A673 (cell line): ENCODE data around the gene PIGN. TPM values are rescaled to one million over a fixed set of nuclear protein-coding genes. Genes with fewer than 3 reads are reported as not detected.

Source experiments
- BruUV-seq: library from RNA; stranded (reverse); fragments of 400-500 nt; replicated peaks from 2 replicates; lab custom pipeline; 2021; lab: Mats Ljungman, UMichigan
- CTCF ChIA-PET: fragments of 300-600 bp; sonication (Branson Sonifier 250); formaldehyde crosslinking; loops from one replicate; lab custom pipeline; 2022; ENCODE audit warnings: antibody characterized with exemption; lab: Charles Lee
- POLR2A ChIA-PET: fragments of 300-600 bp; sonication (Branson Sonifier 250); formaldehyde crosslinking; loops from one replicate; lab custom pipeline; 2022; ENCODE audit warnings: antibody characterized with exemption; ENCODE audit not compliant: low non-redundant PET; lab: Charles Lee
- DNase-seq: peaks from one replicate; pipeline ENCODE4 v3.0.0-alpha.2; 2015; ENCODE audit warnings: low spot score
- H3K27ac ChIP-seq: fragments of 200-600 bp; sonication (generic); 2 replicates; pipeline ENCODE4 v1.5.1; 2016; ENCODE audit warnings: mixed run types, low read depth, mild to moderate bottlenecking, mixed read lengths, antibody characterized with exemption, low read length; ENCODE audit not compliant: poor library complexity, severe bottlenecking
- H3K27me3 ChIP-seq: fragments of 200-600 bp; sonication (generic); replicated peaks from 2 replicates; pipeline ENCODE4 v1.6.1; 2017; ENCODE audit warnings: mixed run types, low read depth, mild to moderate bottlenecking, mixed read lengths, antibody characterized with exemption, low read length; ENCODE audit not compliant: insufficient read depth, poor library complexity
- H3K36me3 ChIP-seq: fragments of 200-600 bp; sonication (generic); 2 replicates; pipeline ENCODE4 v1.6.1; 2016; ENCODE audit warnings: mixed run types, mild to moderate bottlenecking, mixed read lengths, antibody characterized with exemption, low read length; ENCODE audit not compliant: insufficient read depth, poor library complexity, severe bottlenecking
- H3K4me1 ChIP-seq: fragments of 200-600 bp; sonication (generic); 2 replicates; pipeline ENCODE4 v1.6.1; 2017; ENCODE audit warnings: mixed run types, mild to moderate bottlenecking, mixed read lengths, antibody characterized with exemption, low read length; ENCODE audit not compliant: insufficient read depth, poor library complexity, severe bottlenecking
- H3K4me3 ChIP-seq: fragments of 200-600 bp; sonication (generic); 2 replicates; pipeline ENCODE4 v1.5.1; 2016; ENCODE audit warnings: low read depth, mixed run types, mild to moderate bottlenecking, mixed read lengths, low read length; ENCODE audit not compliant: poor library complexity, severe bottlenecking
- H3K9me3 ChIP-seq: fragments of 200-600 bp; sonication (generic); 2 replicates; pipeline ENCODE4 v1.6.1; 2016; ENCODE audit warnings: mixed run types, low read depth, mild to moderate bottlenecking, mixed read lengths, antibody characterized with exemption, low read length; ENCODE audit not compliant: poor library complexity, severe bottlenecking
- CTCF ChIP-seq: fragments of 300-800, 200-600 bp; sonication (generic); conservative IDR thresholded peaks from 2 replicates; pipeline ENCODE4 v1.5.1; 2017; ENCODE audit warnings: low read depth, mild to moderate bottlenecking, antibody characterized with exemption, low read length, moderate library complexity, mixed read lengths
- EZH2 ChIP-seq: fragments of 200-600 bp; sonication (generic); IDR thresholded peaks from 2 replicates; pipeline ENCODE4 v1.6.1; 2017; ENCODE audit warnings: borderline replicate concordance, low read depth, mild to moderate bottlenecking, mixed read lengths, antibody characterized with exemption, low read length; ENCODE audit not compliant: poor library complexity, severe bottlenecking
- intact Hi-C: fragments of 100-400 bp; cut with micrococcal nuclease; formaldehyde crosslinking; loops from one replicate; pipeline ENCODE4 v1.10.0; 2022; ENCODE audit not compliant: unreplicated experiment
- total RNA-seq: library from RNA; stranded (reverse); gene quantifications from 2 replicates; pipeline ENCODE4 v1.2.3, GENCODE V29; 2021

The PIGN gene
- total RNA-seq, 1 experiment from 2014 or later, result 23.8 TPM

GRCh38 chr18:62024983-62025382, 161.9 kb downstream of the PIGN start:
- no peak overlapping the region for H3K4me3 ChIP-seq
- no peaks in the 10 kb centered on the region for H3K27me3 ChIP-seq
- no peaks in the 10 kb centered on the region for H3K4me1 ChIP-seq
- no TSS peak for BruUV-seq
- H3K9me3 ChIP-seq, result no peaks in the 10 kb centered on the region
- H3K27ac ChIP-seq, result no peak overlapping the region
- H3K36me3 ChIP-seq, result no peaks in the 10 kb centered on the region
- CTCF ChIA-PET, result no interaction called here
- POLR2A ChIA-PET, result no interaction called here
- intact Hi-C loops, result no loop called here
- TF ChIP-seq EZH2, result no peak
- no peak for TF ChIP-seq CTCF
- no peak for DNase-seq

DNA sequence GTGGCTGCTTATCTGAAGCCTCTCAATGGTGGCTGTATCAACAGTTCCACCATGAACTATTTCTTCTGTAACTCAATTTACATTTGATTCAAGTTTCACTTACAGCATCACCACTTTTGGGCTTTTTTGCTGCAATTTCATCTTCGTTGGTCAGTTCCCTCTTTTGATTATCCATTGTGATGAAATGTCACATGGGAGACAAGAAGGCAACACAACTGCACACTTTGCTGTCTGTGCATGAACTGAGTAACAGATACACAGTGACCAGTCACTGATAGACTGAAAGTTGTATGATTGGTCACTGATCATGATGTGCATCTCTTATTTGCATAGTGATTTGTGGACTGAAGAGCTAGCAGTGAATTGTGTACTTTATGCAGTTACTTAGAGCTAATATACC, 163.3 kb downstream of the PIGN start:
- no peaks in the 10 kb centered on the region for H3K27me3 ChIP-seq
- H3K4me1 ChIP-seq, result peaks cover 2% of the 10 kb centered on the region
- no peak for DNase-seq
- ChIA-PET CTCF (no interaction called here), POLR2A (no interaction called here)
- H3K27ac ChIP-seq, result no peak overlapping the region
- intact Hi-C loops, result no loop called here
- TF ChIP-seq CTCF (no peak), EZH2 (no peak)
- BruUV-seq, result no TSS peak
- no peaks in the 10 kb centered on the region for H3K36me3 ChIP-seq
- no peak overlapping the region for H3K4me3 ChIP-seq
- H3K9me3 ChIP-seq, result no peaks in the 10 kb centered on the region

GRCh38 chr18:62018759-62019041, 168.2 kb downstream of the PIGN start:
- BruUV-seq, result no TSS peak
- H3K27me3 ChIP-seq, result no peaks in the 10 kb centered on the region
- ChIA-PET POLR2A (no interaction called here), CTCF (no interaction called here)
- no peak overlapping the region for H3K27ac ChIP-seq
- no peak overlapping the region for H3K4me3 ChIP-seq
- peaks cover 10% of the 10 kb centered on the region for H3K4me1 ChIP-seq
- no peak for DNase-seq
- intact Hi-C loops, result loop anchor here (1.0 kb wide), 1 partner anchor 23 kb away; no protein-coding TSS in a partner anchor
- TF ChIP-seq CTCF (no peak), EZH2 (no peak)
- H3K36me3 ChIP-seq, result no peaks in the 10 kb centered on the region
- H3K9me3 ChIP-seq, result no peaks in the 10 kb centered on the region
